ENCODE results near the gene HIRA. TPM values are rescaled to one million over a fixed set of nuclear protein-coding genes. Genes with fewer than 3 reads are reported as not detected.

The HIRA gene
- polyA plus RNA-seq, 2 of the 4 experiments (the other 2 are of a cell fraction): 12.3 to 16.6 TPM

DNA sequence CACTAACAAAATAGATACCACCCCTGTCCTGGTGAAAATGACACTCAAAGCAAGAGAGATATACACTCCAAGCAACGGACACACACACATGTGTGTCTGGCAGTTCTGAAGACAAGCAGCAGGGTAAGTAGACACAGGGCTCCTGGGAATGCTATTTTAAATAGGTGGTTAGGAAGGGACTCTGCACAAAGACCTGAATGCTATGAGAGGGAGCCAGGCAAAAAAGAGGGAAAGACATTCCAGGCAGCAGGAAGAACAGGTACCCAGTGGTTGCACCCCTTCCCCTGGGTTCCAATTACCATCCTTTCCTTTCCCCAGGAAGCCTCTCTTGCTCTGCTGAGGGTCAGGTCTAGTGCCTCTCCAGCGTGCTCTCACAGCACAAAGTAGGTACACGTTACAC lies 44.5 kb upstream of the HIRA start:
- DNase-seq (ENCODE audit: low read depth in 1 of 2, low spot score in 1 of 2): no peak
- Histone ChIP-seq H3K4me1 (peaks cover 13% of the 10 kb centered on the region), H3K4me3 (no peak overlapping the region), H3K9me3 (no peaks in the 10 kb centered on the region), H3K4me2 (no peak overlapping the region), H3K27ac (no peak overlapping the region)
- WGBS (ENCODE audit: missing lambda C conversion rate): 90% methylated on average over 3 of the region's 3 CpGs
- ChIA-PET POLR2A (no interaction called here), CTCF (no interaction called here)
- no peak for ATAC-seq
- no peak for FAIRE-seq
- TF ChIP-seq, protein P1, sequence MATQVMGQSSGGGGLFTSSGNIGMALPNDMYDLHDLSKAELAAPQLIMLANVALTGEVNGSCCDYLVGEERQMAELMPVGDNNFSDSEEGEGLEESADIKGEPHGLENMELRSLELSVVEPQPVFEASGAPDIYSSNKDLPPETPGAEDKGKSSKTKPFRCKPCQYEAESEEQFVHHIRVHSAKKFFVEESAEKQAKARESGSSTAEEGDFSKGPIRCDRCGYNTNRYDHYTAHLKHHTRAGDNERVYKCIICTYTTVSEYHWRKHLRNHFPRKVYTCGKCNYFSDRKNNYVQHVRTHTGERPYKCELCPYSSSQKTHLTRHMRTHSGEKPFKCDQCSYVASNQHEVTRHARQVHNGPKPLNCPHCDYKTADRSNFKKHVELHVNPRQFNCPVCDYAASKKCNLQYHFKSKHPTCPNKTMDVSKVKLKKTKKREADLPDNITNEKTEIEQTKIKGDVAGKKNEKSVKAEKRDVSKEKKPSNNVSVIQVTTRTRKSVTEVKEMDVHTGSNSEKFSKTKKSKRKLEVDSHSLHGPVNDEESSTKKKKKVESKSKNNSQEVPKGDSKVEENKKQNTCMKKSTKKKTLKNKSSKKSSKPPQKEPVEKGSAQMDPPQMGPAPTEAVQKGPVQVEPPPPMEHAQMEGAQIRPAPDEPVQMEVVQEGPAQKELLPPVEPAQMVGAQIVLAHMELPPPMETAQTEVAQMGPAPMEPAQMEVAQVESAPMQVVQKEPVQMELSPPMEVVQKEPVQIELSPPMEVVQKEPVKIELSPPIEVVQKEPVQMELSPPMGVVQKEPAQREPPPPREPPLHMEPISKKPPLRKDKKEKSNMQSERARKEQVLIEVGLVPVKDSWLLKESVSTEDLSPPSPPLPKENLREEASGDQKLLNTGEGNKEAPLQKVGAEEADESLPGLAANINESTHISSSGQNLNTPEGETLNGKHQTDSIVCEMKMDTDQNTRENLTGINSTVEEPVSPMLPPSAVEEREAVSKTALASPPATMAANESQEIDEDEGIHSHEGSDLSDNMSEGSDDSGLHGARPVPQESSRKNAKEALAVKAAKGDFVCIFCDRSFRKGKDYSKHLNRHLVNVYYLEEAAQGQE (IDR thresholded peaks at IDR 0.05): no peak
- no peak for TF ChIP-seq ZFP36 (IDR thresholded peaks at IDR 0.05; ENCODE audit: borderline replicate concordance, partially characterized antibody)
- no peak for TF ChIP-seq MYC (IDR thresholded peaks at IDR 0.05; ENCODE audit: borderline replicate concordance, low read length)
- no peak for TF ChIP-seq KDM1A (IDR thresholded peaks at IDR 0.05; ENCODE audit: low read depth)
- TF ChIP-seq, protein P2, sequence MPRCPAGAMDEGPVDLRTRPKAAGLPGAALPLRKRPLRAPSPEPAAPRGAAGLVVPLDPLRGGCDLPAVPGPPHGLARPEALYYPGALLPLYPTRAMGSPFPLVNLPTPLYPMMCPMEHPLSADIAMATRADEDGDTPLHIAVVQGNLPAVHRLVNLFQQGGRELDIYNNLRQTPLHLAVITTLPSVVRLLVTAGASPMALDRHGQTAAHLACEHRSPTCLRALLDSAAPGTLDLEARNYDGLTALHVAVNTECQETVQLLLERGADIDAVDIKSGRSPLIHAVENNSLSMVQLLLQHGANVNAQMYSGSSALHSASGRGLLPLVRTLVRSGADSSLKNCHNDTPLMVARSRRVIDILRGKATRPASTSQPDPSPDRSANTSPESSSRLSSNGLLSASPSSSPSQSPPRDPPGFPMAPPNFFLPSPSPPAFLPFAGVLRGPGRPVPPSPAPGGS (IDR thresholded peaks at IDR 0.05): no peak
- TF ChIP-seq ZC3H11A (IDR thresholded peaks at IDR 0.05): no peak
- no peak for TF ChIP-seq POLR2A (IDR thresholded peaks at IDR 0.05; ENCODE audit: low read length)
- TF ChIP-seq HDAC2 (IDR thresholded peaks at IDR 0.05): no peak
- no peak for TF ChIP-seq SREBF2 (IDR thresholded peaks at IDR 0.05)
- no peak for TF ChIP-seq JUNB (IDR thresholded peaks at IDR 0.05)
- no peak for TF ChIP-seq RARB (CRISPR knock-in tag; IDR thresholded peaks at IDR 0.05)

DNA sequence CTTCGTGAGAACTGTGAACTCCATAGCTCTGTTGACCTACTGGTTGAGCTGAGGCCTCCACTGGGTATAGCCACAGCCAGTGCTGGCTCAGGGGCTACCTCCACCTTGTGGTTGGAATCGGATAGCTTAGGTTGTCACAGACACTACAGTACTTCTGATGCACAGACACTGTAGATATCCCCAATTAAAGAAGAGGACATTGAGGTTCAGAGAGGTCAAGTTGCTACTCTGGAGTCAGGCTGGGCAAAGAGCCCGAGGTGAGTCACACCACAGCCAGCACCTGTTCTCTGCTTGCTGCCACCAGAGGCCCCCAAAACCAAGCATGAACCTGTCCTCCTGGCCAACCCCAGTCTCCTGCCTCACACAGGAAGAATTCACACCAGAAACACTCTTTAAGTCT lies 42.0 kb upstream of the HIRA start:
- WGBS (ENCODE audit: missing lambda C conversion rate): 90% methylated on average over 2 of the region's 3 CpGs
- ChIA-PET CTCF (interaction anchor here (1.5 to 4.0 kb wide), 3 partner anchors 10 to 173 kb away, joined by 3 to 24 read pairs (median 5); no protein-coding TSS in a partner anchor), POLR2A (no interaction called here)
- peak in 1 of 2 experiments; percentile 6 for DNase-seq (ENCODE audit: low read depth in 1 of 2, low spot score in 1 of 2)
- Histone ChIP-seq H3K27ac (no peak overlapping the region), H3K4me2 (no peak overlapping the region), H3K4me3 (no peak overlapping the region), H3K9me3 (no peaks in the 10 kb centered on the region), H3K4me1 (peaks cover 7% of the 10 kb centered on the region)
- FAIRE-seq: no peak
- peak; percentile 41 to 70; a peak in 3 of 6 replicates for ATAC-seq
- no peak for TF ChIP-seq RFX5 (IDR thresholded peaks at IDR 0.05)
- TF ChIP-seq CBX8 (IDR thresholded peaks at IDR 0.05): no peak
- TF ChIP-seq, protein P3, sequence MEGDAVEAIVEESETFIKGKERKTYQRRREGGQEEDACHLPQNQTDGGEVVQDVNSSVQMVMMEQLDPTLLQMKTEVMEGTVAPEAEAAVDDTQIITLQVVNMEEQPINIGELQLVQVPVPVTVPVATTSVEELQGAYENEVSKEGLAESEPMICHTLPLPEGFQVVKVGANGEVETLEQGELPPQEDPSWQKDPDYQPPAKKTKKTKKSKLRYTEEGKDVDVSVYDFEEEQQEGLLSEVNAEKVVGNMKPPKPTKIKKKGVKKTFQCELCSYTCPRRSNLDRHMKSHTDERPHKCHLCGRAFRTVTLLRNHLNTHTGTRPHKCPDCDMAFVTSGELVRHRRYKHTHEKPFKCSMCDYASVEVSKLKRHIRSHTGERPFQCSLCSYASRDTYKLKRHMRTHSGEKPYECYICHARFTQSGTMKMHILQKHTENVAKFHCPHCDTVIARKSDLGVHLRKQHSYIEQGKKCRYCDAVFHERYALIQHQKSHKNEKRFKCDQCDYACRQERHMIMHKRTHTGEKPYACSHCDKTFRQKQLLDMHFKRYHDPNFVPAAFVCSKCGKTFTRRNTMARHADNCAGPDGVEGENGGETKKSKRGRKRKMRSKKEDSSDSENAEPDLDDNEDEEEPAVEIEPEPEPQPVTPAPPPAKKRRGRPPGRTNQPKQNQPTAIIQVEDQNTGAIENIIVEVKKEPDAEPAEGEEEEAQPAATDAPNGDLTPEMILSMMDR (IDR thresholded peaks at IDR 0.05): no peak
- no peak for TF ChIP-seq EHMT2 (IDR thresholded peaks at IDR 0.05; ENCODE audit: low read depth)
- TF ChIP-seq ESRRA (IDR thresholded peaks at IDR 0.05; ENCODE audit: borderline replicate concordance, low read length): no peak
- no peak for TF ChIP-seq TP53 (CRISPR knock-in tag; IDR thresholded peaks at IDR 0.05)
- no peak for TF ChIP-seq ZSCAN20 (CRISPR knock-in tag; IDR thresholded peaks at IDR 0.05)
- no peak for TF ChIP-seq NR3C1 (IDR thresholded peaks at IDR 0.05)
- TF ChIP-seq, protein P2 (IDR thresholded peaks at IDR 0.05): no peak
- no peak for TF ChIP-seq FOSB (CRISPR knock-in tag; IDR thresholded peaks at IDR 0.05)
- no peak for TF ChIP-seq JUN (IDR thresholded peaks at IDR 0.05)
- TF ChIP-seq, protein P4, sequence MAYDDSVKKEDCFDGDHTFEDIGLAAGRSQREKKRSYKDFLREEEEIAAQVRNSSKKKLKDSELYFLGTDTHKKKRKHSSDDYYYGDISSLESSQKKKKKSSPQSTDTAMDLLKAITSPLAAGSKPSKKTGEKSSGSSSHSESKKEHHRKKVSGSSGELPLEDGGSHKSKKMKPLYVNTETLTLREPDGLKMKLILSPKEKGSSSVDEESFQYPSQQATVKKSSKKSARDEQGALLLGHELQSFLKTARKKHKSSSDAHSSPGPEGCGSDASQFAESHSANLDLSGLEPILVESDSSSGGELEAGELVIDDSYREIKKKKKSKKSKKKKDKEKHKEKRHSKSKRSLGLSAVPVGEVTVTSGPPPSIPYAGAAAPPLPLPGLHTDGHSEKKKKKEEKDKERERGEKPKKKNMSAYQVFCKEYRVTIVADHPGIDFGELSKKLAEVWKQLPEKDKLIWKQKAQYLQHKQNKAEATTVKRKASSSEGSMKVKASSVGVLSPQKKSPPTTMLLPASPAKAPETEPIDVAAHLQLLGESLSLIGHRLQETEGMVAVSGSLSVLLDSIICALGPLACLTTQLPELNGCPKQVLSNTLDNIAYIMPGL (CRISPR knock-in tag; IDR thresholded peaks at IDR 0.05; ENCODE audit: borderline replicate concordance): no peak
- TF ChIP-seq TFCP2L1 (CRISPR knock-in tag; IDR thresholded peaks at IDR 0.05): no peak
- TF ChIP-seq NPAS2 (CRISPR knock-in tag; IDR thresholded peaks at IDR 0.05; ENCODE audit: borderline replicate concordance): no peak
- no peak for TF ChIP-seq HDAC2 (IDR thresholded peaks at IDR 0.05)

All from A549 (cell line).